Measurements from ENCODE around the gene NKX3-2.

- TF ChIP-seq CTCF (IDR thresholded peaks at IDR 0.05; ENCODE audit: insufficient read depth, low read length, poor library complexity, severe bottlenecking) (no peak), EZH2phosphoT487 (conservative IDR thresholded peaks at IDR 0.05; ENCODE audit: low read length) (no peak)
Measured at GRCh38 chr4:13543839-13544605, at the start of gene NKX3-2.

Data from SU-DHL-6 (cell line).